GM18867 (cell line): Measurements from ENCODE around the gene TXNL4B.

Experiments used
- ATAC-seq: cut with Tn5 transposase; IDR thresholded peaks from one replicate; pipeline ENCODE4 v1.9.1; 2021; ENCODE audit warnings: mild to moderate bottlenecking, moderate library complexity; ENCODE audit not compliant: unreplicated experiment

The TXNL4B gene

DNA sequence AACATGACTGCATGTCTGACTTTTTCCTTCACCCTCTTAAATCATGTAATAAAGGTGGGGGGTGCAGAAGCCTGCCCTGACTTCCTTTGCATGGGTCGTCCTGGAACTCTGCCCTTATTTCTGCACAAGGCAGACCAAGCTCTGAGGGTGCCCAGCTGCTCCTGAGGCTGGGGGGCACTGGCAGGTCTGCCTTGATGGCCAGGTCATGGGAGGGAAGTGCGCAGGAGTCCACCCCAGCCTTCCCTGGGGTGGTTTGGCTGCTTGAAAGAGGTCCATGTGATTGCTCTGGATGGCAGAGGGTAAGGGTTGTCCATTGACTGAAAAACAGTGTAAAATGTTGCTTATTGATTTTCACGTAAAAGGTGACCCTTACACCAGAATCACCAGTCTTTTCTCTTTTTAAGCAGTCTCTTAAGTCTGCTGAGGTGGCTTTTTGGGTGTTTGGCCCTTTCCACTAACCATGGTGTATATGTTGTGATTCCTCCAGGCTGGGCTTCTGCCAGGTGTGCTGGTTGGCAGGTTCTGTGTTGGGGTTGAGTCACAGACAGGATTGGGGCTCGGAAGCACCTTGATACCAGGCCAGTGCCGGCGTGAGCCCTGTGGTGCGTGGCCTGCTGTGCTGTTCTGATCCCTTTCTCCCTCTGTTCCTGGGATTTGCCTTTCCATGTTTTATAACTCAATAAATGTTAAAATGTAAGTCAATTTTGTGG, 19.6 kb upstream of the TXNL4B start:
- ATAC-seq: no peak

DNA sequence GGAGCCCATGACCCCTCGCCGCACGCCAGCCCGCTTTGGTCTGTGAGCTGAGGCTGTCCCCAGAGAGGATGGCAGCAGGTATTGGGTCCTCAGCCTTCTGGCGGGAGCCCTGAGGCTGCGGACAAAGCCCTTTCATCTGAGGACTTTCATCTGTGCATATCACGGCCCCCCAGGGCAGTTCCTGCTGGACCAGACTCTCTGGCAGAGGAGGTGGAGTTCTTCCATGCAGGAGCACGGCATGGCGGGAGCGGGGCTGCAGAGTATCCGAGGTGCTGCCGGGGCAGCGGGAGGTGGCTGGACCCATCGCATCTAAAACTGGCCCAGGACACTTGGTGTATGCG, 19.0 kb upstream of the TXNL4B start:
- ATAC-seq: no peak

DNA sequence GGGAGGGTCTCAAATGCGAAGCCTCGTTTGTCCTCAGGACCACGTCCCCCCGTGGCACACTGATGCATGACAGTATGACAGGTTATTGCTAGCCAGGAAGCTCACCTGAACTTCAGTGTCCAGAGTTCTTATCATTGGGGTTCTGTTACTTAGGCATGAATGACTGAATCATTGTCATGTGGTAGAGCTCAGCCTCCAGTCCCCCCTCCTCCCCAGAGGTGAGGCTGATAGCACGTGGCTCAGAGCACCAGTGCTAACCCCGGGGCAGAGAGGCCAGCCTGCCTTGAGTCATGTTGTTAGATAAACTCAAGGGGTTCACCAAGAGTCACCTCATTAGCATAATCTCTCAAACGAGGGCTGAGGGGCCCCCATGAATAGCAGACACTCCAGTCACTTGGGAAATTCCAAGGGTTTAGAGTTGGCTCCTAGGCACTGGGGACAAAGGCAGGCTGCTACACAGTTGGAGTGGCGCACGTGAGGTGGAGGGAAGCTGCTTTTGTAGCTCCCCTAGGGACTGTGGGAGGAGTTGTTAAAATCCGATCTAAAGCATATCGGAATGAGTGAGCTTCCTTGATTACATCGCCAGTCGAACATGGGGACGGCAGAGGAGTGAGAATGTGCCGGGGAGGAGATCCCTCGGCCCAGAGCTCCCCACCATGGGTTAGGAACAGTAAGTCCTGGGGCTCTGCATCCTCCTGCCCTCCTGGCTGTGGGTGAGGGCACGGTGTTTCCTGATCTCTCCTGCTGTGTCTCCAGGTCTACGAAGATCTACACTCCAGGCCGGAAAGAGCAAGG, 18.4 kb upstream of the TXNL4B start:
- ATAC-seq: no peak

DNA sequence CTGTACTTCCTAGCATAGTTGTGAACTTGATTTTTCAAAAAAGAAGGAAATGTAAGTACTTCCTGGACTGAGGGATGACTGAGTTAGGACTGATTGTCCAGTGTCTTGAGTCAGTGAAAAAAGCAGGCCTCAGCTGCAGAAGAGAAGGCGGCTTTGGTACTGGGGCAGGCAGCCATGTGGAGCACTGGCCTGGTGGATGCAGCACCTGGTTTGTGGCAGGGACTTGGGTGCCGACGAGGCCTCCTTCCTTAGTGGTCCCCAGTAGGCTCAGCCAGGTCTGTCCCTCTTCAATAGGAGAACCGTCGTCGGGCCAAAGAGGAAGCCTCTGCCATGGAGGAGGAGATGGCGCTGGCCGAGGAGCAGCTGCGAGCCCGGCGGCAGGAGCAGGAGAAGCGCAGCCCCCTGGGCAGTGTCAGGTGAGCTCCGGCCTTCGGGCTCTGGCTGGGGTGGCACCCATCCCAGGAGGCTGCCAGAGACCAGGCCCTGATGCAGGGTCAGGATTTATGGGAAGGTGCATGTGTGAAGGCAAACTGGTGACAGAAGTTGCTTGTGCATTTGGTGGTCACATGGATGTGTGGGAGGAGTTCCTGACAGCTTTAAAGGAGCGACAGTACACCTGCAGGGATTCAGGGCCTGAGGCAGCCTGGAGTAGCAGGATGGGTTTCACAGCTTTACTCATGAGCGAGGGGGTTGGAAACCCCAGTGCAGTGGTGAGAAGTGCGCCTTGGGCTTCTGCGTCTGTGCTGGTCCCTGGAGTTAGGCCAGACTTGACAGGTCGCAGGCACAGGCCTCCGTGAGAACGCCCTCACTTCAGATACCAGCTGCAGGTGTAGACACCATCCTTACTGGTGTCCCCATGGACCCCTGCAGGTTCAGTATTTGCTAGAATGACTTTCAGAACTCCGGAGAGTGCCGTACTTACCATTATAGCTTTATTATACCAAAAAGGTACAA, 17.5 kb upstream of the TXNL4B start:
- no peak for ATAC-seq

DNA sequence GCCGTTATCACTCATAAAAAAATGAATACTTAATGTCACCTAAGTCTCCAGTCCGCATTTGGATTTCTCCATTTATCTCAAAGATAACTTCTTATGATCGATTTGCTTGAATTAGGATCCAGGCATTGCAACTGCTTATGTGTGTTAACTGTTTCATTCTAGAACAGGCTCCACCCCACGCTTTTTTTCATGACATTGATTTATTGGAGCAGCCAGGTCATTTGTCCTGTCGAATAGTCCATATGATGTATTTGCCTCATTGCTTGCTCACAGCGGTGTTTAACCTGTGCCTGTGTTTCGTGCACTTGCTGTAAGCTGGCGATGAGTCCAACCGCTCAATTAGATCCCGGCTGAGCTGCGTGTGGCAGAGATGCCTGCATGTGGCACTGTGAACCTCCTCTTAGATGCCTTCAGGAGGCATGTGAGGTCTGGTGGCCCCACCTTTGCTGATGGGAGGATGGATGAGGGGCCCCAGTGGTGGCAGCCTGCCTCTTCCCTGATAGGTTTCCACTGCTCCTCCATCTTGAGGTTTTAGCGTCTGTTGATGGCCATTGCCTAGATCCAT, 16.6 kb upstream of the TXNL4B start:
- ATAC-seq: no peak

DNA sequence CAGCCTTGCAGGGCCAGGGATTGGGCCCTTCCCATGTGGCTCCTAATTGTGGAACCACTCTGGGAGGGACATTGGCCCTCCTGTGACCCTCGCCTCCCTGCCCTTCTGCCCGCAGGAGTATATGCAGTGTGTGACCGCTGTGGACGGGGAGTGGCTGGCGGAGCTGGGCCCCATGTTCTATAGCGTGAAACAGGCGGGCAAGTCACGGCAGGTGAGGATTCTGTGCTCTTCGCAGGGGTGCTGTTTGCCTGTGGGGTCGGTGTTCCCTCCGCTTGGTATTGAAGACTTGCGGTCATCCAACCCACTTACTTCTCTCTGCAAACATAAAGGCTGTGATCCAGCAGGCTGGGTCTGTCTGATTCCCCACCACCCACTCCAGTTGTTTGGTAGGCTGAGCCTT, 15.9 kb upstream of the TXNL4B start:
- ATAC-seq: no peak

DNA sequence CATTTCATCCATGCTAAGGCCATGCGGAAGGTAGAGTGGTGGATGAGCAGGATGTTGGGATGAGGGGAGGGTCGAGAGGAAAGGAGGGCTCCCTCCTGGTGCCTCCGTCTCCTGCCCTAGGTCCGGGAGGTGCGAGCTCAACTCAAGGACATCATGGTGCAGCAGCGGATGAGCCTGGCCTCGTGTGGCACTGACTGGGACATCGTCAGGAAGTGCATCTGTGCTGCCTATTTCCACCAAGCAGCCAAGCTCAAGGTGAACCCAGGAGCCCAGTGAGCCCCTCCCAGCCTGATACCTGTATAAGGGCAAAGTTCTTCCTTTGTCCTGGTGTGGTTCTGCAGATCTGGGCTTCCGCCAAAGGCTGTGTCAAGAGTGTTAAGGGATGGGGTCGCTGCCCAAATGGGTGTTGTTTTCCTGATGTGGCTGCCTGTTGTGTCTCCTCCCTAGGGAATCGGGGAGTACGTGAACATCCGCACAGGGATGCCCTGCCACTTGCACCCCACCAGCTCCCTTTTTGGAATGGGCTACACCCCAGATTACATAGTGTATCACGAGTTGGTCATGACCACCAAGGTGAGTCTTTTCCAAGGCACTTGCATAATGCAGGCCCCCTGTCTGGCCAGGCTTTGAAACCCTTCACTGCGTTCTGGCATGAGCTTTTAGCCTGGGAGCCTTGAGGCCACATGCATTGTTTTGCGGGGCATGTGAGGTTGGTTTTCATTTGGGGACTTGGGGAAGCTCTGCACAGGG, 15.1 kb upstream of the TXNL4B start:
- ATAC-seq: no peak

DNA sequence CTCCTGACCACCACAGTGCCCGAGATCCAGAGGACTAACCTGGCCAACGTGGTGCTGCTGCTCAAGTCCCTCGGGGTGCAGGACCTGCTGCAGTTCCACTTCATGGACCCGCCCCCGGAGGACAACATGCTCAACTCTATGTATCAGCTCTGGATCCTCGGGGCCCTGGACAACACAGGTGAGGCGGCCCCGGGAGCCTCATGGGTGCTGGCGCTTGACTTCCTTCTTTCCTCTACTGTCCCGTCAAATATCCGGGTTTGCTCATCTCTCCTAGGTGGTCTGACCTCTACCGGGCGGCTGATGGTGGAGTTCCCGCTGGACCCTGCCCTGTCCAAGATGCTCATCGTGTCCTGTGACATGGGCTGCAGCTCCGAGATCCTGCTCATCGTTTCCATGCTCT, 14.0 kb upstream of the TXNL4B start:
- ATAC-seq: no peak

DNA sequence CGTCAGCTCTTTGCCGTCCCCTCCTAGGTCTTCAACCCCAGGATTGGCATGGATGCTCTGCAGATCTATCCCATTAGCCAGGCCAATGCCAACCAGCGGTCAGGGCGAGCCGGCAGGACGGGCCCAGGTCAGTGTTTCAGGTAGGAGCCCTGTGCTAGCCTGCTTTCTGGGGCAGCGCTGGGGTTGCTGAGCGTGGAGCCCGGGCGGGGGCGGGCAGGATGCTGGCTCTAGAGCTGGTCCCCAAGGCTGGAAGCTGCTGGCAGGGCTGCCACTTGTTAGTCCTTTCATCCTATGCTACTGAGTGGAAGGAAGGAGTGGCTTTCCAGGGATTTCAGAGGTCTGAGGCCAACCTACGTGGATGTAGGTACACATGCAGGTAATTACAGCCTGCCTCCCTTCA, 12.6 kb upstream of the TXNL4B start:
- ATAC-seq: no peak

DNA sequence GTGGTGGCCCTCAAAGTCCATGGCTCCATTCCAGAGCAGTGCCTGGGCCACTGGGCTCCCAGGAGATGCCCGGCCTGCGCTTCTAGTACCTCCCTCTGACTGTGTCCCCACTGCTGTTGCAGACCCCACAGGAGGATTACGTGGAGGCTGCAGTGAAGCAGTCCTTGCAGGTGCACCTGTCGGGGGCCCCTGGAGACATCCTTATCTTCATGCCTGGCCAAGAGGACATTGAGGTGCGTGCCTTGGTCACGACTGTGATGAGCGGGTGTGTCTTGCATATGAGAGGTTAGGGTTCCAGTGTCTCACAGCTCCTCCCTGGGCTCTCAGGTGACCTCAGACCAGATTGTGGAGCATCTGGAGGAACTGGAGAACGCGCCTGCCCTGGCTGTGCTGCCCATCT, 11.5 kb upstream of the TXNL4B start:
- no peak for ATAC-seq

DNA sequence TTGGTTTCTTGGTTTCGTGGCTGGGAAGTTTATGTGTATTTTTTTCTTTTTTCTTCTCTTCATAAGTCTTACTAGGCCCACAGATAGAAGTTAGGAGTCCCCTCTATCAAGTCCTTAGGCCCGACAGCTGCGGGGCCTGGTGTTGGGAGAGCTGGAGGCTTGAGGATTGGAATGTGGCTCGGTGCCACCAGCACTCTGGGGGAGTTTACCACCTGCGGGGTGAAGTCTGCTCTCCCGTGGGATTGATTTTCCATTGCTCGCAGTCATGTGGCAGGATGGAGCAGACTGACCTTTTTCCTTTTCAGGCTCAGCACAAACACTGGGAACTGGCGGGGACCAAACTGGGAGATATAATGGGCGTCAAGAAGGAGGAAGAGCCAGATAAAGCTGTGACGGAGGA, 7.8 kb upstream of the TXNL4B start:
- ATAC-seq: no peak

DNA sequence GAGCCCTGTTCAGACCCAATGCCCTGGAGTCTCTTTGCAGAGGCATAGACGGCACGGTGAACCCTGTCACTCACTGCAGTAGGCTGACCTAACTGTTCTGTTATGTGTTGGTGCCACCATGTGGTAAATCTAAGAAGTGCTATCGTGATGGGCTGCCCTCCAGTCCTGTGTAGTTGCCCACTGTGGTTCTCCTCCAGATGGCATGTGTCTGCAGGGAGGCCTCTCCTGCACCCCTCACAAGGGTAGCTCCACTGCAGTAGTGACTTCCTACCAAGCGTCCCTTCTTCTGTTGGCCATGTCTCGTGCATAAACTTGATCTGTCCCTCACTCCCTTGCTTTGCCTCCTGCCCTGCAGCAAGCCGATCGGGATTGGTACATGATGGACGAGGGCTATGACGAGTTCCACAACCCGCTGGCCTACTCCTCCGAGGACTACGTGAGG, 6.0 kb upstream of the TXNL4B start:
- ATAC-seq: peak; percentile 87

DNA sequence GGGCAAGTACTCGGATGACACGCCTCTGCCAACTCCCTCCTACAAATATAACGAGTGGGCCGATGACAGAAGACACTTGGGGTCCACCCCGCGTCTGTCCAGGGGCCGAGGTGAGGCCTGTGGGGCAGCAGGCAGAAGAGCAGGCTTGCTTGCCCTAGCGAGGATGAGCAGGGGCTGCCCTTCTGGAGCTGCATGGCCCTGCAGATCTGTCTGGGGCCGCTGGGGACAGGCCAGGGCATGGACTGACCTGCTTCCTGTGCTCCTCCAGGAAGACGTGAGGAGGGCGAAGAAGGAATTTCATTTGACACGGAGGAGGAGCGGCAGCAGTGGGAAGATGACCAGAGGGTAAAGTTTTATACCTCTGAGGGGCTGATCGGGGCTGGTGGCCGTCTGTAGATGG, 5.5 kb upstream of the TXNL4B start:
- peak; percentile 2 for ATAC-seq

DNA sequence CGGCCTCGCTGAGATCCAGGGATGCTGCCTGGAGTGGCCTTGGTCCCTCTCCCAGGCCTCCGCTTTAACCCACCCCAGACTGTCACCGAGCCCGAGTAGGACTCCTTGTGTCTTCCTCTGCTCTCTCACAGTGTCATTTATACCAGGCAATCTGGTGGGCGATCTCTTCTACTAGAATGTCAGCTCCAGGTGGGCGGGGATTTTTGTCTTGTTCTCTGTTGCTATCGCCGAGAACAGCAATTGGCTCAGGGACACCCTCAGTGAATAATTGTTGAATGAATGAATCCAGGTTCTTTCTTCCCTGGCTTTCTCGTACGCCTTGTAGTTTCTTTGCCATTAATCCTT, 818 bp upstream of the TXNL4B start:
- no peak for ATAC-seq

DNA sequence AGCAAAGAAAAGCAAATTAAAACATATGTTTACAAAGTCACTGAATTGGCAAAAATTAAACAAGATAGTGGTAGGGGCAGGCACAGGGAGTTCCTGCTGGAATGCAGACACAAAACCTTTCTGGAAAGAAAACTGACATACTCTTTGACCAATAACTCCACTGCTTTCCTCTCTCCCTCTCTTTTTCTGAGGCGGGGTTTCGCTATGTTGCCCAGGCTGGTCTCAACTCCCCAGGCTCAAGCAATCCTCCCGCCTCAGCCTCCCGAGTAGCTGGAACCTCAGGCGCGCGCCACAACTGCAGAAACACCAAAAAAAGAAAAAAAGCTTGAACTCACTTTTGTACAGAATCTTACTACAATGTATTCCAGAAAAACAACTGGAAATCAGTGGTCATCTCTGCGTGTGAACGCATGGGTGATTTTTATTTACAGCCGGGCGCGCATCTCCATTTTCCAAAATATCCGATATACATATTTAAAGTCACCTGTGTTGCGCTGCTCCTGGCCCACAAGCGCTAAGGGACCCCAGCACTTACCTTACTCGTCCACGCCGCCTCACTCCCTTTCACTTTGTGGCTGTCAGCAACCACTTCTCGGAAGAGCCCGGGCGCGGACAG, 480 bp downstream of the TXNL4B start:
- no peak for ATAC-seq

DNA sequence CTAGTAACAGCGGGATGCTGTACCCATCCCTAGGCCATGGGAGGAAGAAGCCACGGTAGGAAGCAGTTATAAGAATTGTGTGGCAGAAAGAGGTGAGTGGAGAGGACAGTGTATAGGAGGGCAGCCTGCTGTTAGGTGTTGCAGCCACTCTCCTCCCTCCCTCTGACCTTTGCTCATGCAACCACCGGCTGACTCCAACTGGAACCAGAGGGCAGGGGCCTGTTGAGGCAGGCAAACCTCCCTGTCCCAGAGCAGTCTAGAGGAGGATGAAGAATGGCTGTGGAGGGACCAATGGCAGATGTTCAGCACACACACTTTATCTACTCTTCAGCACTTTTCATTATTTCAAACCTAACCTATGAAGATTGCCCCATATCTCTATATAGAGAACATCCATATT, 2.2 kb downstream of the TXNL4B start:
- ATAC-seq: no peak

DNA sequence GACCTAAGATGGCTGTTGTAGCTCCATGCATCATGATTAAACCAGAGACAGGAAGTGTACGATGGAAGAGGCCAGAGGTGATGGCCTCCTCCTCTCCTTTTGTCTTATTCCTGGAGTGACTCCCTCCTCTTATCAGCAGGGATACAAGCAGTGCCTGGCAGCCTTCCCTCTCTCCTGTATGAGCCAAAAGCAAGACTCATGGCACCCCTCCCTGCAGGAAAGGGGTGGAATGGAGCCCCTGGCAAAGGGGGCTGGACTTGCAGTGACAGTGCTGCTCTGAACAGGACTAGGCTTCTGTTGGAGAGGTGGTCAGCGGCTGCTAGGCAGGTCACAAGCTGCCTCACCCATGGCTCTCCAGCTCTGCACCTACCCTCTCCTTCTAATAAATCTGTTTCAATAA, 8.4 kb downstream of the TXNL4B start:
- ATAC-seq: no peak

DNA sequence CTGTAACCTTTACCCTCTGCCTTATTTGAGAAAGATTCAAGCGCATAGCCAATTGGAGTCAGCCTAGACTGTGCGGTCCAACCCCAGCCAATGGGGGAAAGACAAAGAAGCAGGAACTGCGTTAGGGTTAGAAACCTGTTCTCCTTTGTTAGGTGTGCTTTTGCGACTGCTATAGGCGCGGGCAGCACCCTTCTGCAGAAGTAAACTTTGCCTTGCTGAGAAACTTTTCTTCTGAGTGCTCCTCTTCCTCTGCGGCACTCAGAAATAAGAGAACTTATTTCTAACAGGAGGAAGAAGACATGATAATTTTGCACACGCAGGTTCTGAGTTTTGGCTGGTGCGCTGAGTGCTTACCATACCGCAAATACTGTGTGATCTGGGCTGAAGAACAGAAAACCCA, 9.0 kb downstream of the TXNL4B start:
- ATAC-seq: no peak

DNA sequence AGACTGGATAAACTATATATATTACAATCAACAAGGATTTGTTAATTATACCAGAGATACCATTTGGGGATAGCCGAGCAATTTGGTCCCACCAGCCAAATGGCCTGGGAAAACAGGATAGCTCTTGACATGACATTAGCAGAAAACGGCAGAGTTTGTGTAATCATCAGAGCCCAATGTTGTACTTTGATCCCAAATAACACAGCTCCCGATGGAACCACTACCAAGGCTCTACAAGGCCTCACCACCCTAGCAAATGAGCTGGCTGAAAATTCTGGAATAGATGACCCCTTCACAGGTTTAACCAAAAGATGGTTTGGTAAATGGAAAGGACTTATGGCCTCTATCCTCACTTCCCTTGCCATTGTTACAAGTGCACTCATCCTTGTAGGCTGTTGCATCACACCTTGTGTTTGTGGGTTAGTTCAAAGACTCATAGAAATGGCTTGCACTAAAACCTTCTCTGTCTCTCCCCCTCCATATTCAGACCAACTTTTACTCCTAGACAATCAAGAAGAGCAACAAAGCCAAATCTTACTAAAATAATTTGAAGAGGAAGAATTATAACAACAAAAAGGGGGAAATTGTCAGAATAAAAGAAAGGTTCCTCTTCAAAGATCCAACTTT, 9.5 kb downstream of the TXNL4B start:
- ATAC-seq: no peak
